Mesendoderm (in vitro differentiated cells): ENCODE measurements around the gene SHMT1.

ENCODE experiments used
- DNase-seq: peaks from one replicate; pipeline ENCODE4 v3.0.0; 2013
- H2AK5ac ChIP-seq: 2 replicates; pipeline ENCODE4 v1.6.1; 2013; ENCODE audit warnings: low read length, inconsistent platforms
- H2BK120ac ChIP-seq: 2 replicates; pipeline ENCODE4 v1.6.1; 2013; ENCODE audit warnings: low read depth, mild to moderate bottlenecking, low read length, moderate library complexity, mixed read lengths
- H2BK15ac ChIP-seq: replicated peaks from 2 replicates; pipeline ENCODE4 v1.6.1; 2013; ENCODE audit warnings: low read depth, mild to moderate bottlenecking, moderate library complexity
- H2BK5ac ChIP-seq: 2 replicates; pipeline ENCODE4 v1.6.1; 2013; ENCODE audit warnings: low read length, inconsistent platforms
- H3K18ac ChIP-seq: 2 replicates; pipeline ENCODE4 v1.6.1; 2013; ENCODE audit warnings: mild to moderate bottlenecking, low read length, mixed read lengths
- H3K23ac ChIP-seq: one replicate; pipeline ENCODE4 v1.6.1; 2013; ENCODE audit warnings: low read length
- H3K27ac ChIP-seq: 2 replicates; pipeline ENCODE4 v1.5.1; 2013; ENCODE audit warnings: low read depth, mild to moderate bottlenecking, inconsistent platforms, low read length, moderate library complexity
- H3K27me3 ChIP-seq: 2 replicates; pipeline ENCODE4 v1.6.1; 2013; ENCODE audit warnings: low read length, control low read depth, mild to moderate bottlenecking, inconsistent platforms; ENCODE audit not compliant: insufficient read depth, poor library complexity
- H3K36me3 ChIP-seq: 2 replicates; pipeline ENCODE4 v1.6.1; 2013; ENCODE audit warnings: low read length, inconsistent platforms; ENCODE audit not compliant: control insufficient read depth, insufficient read depth
- H3K4ac ChIP-seq: one replicate; pipeline ENCODE4 v1.6.1; 2013; ENCODE audit warnings: low read depth, mild to moderate bottlenecking, low read length, moderate library complexity
- H3K4me1 ChIP-seq: 2 replicates; pipeline ENCODE4 v1.6.1; 2013; ENCODE audit warnings: low read depth, low read length, inconsistent platforms; ENCODE audit not compliant: control insufficient read depth
- H3K4me2 ChIP-seq: 2 replicates; pipeline ENCODE4 v1.6.1; 2013; ENCODE audit warnings: low read length
- H3K4me3 ChIP-seq: 2 replicates; pipeline ENCODE4 v1.5.1; 2013; ENCODE audit warnings: mild to moderate bottlenecking, low read length
- H3K56ac ChIP-seq: one replicate; pipeline ENCODE4 v1.6.1; 2013; ENCODE audit warnings: low read length
- H3K79me1 ChIP-seq: 2 replicates; pipeline ENCODE4 v1.6.1; 2013; ENCODE audit warnings: low read length, inconsistent platforms
- H3K79me2 ChIP-seq: 2 replicates; pipeline ENCODE4 v1.6.1; 2013; ENCODE audit warnings: mild to moderate bottlenecking, low read length; ENCODE audit not compliant: control insufficient read depth, insufficient read depth
- H3K9ac ChIP-seq: 2 replicates; pipeline ENCODE4 v1.6.1; 2013; ENCODE audit warnings: low read length, inconsistent platforms
- H4K5ac ChIP-seq: one replicate; pipeline ENCODE4 v1.6.1; 2013; ENCODE audit warnings: low read length
- H4K8ac ChIP-seq: one replicate; pipeline ENCODE4 v1.6.1; 2013; ENCODE audit warnings: low read depth, mild to moderate bottlenecking, control low read depth, low read length, moderate library complexity
- WGBS: extraction: QIAGEN DNeasy Blood & Tissue Kit; methylation state at CpG from one replicate; pipeline ENCODE4 v1.1.7; 2013; ENCODE audit warnings: low lambda C conversion rate, missing lambda C conversion rate; ENCODE audit not compliant: insufficient coverage; ENCODE audit errors: extremely low coverage; 5-methylcytosine and 5-hydroxymethylcytosine counted together

SHMT1 gene

DNA sequence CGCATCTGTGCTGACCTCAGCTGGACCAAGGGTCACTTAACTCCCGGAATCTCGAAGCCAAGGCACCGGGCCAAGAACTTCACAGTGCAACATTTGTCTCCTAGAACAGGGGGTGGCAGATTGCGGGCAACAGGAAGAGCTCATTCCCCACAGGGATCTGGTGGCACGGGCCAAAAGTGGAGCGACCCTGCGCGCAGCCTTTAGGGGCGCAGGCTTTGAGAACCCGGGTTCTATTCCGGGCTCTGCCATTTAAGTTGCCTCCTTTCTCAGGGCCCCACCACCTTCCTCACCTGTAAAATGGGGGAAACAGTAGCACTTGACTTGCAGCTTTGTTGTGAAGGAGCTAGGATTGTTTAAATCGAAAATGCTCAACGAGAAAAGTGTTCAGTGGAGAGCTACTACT, 651 bp downstream of the SHMT1 start:
- Histone ChIP-seq H4K5ac (no peak overlapping the region), H4K8ac (no peak overlapping the region), H2BK5ac (peak overlapping the region; percentile 82), H3K4me2 (peak overlapping the region; percentile 89), H2AK5ac (peak overlapping the region; percentile 58), H3K56ac (peak overlapping the region; percentile 97), H2BK120ac (no peak overlapping the region), H2BK15ac (no peak overlapping the region), H3K23ac (peak overlapping the region; percentile 97), H3K79me1 (peaks cover 4% of the 10 kb centered on the region), H3K4me1 (no peaks in the 10 kb centered on the region), H3K18ac (peak overlapping the region; percentile 47), H3K27me3 (no peaks in the 10 kb centered on the region), H3K36me3 (no peaks in the 10 kb centered on the region), H3K79me2 (peaks cover 39% of the 10 kb centered on the region), H3K27ac (peak overlapping the region; percentile 38), H3K9ac (peak overlapping the region; percentile 98), H3K4me3 (peak overlapping the region; percentile 98), H3K4ac (peak overlapping the region; percentile 44)
- peak; percentile 13 for DNase-seq
- no CpG with 5 or more reads among the region's 14 CpGs for WGBS

DNA sequence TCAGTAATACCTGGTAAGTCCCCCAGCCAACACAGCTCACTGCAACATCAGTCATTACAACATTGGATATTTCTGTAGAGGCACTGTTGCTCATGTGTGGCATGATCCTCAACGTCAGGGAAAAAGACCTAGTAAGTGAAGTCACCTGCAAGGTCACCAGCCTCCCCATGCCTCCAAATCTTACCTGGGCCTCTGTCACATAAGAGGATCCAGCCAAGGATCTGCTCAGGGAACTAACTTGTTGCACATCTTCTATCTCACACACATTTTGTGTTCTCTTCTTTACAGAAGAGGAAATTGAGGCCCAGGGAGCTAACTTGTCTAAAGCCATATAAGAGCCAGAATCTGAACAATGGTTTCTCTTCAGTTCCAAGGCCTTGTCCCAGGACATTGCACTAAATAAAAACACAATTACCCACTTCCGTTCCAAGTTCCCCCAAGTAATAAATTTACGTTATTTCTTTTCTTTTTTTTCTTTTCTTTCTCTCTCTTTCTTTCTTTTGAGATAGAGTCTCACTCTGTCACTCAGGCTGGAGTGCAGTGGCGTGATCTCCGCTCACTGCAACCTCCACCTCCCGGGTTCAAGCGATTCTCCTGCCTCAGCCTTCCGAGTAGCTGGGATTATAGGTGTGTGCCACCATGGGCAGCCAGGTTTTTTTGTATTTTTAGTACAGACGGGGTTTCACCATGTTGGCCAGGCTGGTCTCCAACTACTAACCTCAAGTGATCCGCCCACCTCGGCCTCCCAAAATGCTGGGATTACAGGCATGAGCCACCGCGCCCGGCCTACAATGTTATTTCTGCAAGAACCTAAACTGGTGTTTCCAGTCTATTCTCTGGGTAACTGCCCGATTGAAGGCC, 1.3 kb downstream of the SHMT1 start:
- Histone ChIP-seq H4K5ac (no peak overlapping the region), H4K8ac (no peak overlapping the region), H3K56ac (peak overlapping the region; percentile 97), H3K9ac (peak overlapping the region; percentile 98), H3K4ac (no peak overlapping the region), H3K36me3 (no peaks in the 10 kb centered on the region), H3K18ac (no peak overlapping the region), H3K79me1 (peaks cover 4% of the 10 kb centered on the region), H3K4me3 (peak overlapping the region; percentile 98), H3K27me3 (no peaks in the 10 kb centered on the region), H3K27ac (no peak overlapping the region), H2BK5ac (no peak overlapping the region), H2BK120ac (no peak overlapping the region), H3K79me2 (peaks cover 42% of the 10 kb centered on the region), H2BK15ac (no peak overlapping the region), H3K4me2 (peak overlapping the region; percentile 89), H2AK5ac (no peak overlapping the region), H3K23ac (peak overlapping the region; percentile 97), H3K4me1 (no peaks in the 10 kb centered on the region)
- 100% methylated on average over 2 of the region's 15 CpGs for WGBS
- DNase-seq: no peak

DNA sequence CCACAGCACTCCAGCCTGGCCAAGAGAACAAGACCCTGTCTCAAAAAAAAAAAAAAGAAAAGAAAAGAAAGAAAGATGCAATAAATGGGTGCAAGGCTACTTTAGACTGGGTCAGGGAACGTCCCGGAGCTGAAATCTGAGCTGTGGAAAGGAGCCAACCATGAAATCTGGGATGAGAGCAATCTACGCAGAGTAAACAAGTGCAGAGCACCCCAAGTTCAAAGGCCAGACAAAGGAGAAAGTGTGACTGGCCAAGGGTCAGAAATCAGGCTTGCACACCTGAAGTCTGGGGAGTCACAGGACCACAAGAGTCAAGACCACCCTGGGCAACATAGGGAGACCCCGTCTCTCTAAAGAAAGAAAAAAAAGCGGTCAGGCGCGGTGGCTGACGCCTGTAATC, 2.8 kb downstream of the SHMT1 start:
- Histone ChIP-seq H2BK5ac (no peak overlapping the region), H3K4me1 (no peaks in the 10 kb centered on the region), H3K36me3 (no peaks in the 10 kb centered on the region), H3K4me2 (no peak overlapping the region), H2BK120ac (no peak overlapping the region), H2AK5ac (no peak overlapping the region), H3K18ac (no peak overlapping the region), H3K79me2 (peaks cover 45% of the 10 kb centered on the region), H4K8ac (no peak overlapping the region), H3K27me3 (no peaks in the 10 kb centered on the region), H2BK15ac (no peak overlapping the region), H3K9ac (no peak overlapping the region), H3K27ac (no peak overlapping the region), H3K79me1 (peaks cover 6% of the 10 kb centered on the region), H3K4me3 (no peak overlapping the region), H4K5ac (no peak overlapping the region), H3K23ac (no peak overlapping the region), H3K4ac (no peak overlapping the region), H3K56ac (no peak overlapping the region)
- DNase-seq: no peak
- WGBS: no CpG with 5 or more reads among the region's 8 CpGs

DNA sequence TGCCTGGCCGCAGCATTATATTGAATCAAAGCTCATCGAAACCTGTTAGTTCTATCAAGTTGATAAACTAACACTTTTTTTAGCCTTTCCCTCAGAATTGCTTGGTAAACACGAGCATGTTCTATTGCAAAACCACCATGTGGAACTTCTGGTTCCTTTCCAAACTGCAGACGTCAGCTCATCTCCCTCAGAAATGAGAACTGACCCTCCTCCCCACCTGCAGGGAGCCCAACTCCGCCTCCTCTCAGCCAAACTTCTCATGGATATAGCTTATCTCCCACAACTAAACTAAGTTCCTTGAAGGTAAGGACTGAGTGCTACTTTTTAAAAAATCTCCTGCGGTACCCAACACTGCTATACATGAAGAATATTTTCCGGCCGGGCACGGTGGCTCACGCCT, 6.7 kb downstream of the SHMT1 start:
- WGBS: no CpG with 5 or more reads among the region's 10 CpGs
- H3K36me3 ChIP-seq: peaks cover 6% of the 10 kb centered on the region

DNA sequence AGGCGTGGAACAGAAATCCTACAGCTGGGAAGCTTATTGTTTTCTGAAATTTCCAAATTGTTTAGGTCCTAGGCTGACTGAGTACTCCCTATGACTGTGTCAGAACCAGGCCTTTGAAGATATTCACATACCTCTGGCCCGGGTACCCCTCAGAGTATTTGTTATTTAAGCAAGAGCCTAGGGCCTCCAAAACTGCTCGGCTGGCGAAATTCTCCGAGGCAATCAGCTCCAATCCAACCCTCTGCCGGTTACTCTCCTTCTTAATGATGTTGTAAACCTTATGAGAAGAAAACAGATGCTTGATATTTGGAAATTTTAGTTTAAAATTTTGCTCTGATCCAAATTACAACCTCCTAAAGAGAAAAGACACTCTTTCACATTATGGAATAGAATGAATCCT, 9.8 kb downstream of the SHMT1 start:
- H4K8ac ChIP-seq: no peak overlapping the region
- no peak overlapping the region for H2BK15ac ChIP-seq
- H3K23ac ChIP-seq: no peak overlapping the region
- whole genome bisulfite sequencing: no CpG with 5 or more reads among the region's 6 CpGs
- no peak overlapping the region for H4K5ac ChIP-seq
- no peak overlapping the region for H2AK5ac ChIP-seq
- H3K4ac ChIP-seq: no peak overlapping the region
- no peaks in the 10 kb centered on the region for H3K4me1 ChIP-seq
- H2BK5ac ChIP-seq: no peak overlapping the region
- DNase-seq: no peak
- H3K56ac ChIP-seq: no peak overlapping the region
- H3K18ac ChIP-seq: no peak overlapping the region
- peaks cover 8% of the 10 kb centered on the region for H3K79me2 ChIP-seq
- H3K36me3 ChIP-seq: peaks cover 7% of the 10 kb centered on the region
- no peaks in the 10 kb centered on the region for H3K27me3 ChIP-seq
- no peak overlapping the region for H3K4me2 ChIP-seq
- H3K9ac ChIP-seq: no peak overlapping the region
- no peak overlapping the region for H3K27ac ChIP-seq
- H3K79me1 ChIP-seq: peaks cover 5% of the 10 kb centered on the region
- H2BK120ac ChIP-seq: no peak overlapping the region
- H3K4me3 ChIP-seq: no peak overlapping the region

More for the DNA sequence above, 6.7 kb downstream of the SHMT1 start:
- H4K8ac ChIP-seq: no peak overlapping the region
- H3K4me2 ChIP-seq: no peak overlapping the region
- H3K27me3 ChIP-seq: no peaks in the 10 kb centered on the region
- H3K79me1 ChIP-seq: peaks cover 5% of the 10 kb centered on the region
- H2BK5ac ChIP-seq: no peak overlapping the region
- H3K27ac ChIP-seq: no peak overlapping the region
- H2AK5ac ChIP-seq: no peak overlapping the region
- no peak overlapping the region for H3K18ac ChIP-seq
- H3K23ac ChIP-seq: no peak overlapping the region
- no peak overlapping the region for H3K4me3 ChIP-seq
- H4K5ac ChIP-seq: no peak overlapping the region
- no peak overlapping the region for H3K56ac ChIP-seq
- H2BK120ac ChIP-seq: no peak overlapping the region
- no peak overlapping the region for H3K9ac ChIP-seq
- DNase-seq: no peak
- H3K79me2 ChIP-seq: peaks cover 28% of the 10 kb centered on the region
- H2BK15ac ChIP-seq: no peak overlapping the region
- H3K4me1 ChIP-seq: no peaks in the 10 kb centered on the region
- no peak overlapping the region for H3K4ac ChIP-seq
